ENCODE data around the gene TEKT5.
A peak's percentile ranks its signal among the peaks of the same experiment; 100 is the strongest.
"Not testable (repeated sequence)": the region's sequence is repeated elsewhere in the genome, so short reads cannot be mapped to it uniquely, and the experiment has no call there.

TEKT5 gene

GRCh38 chr16:10694830-10695229, at the start of gene TEKT5:
Gene TEKT5, minus strand, starts transcription at chr16:10694930. Its CDS starts 57 bp downstream, at chr16:10694873.
- DNase-seq (ENCODE audit: low read depth): no peak

GRCh38 chr16:10743610-10744369, 49.1 kb upstream of the TEKT5 start, which contains the start of gene NUBP1:
Gene NUBP1, plus strand, starts transcription at chr16:10743842. Its CDS starts 22 bp downstream, at chr16:10743864.
- DNase-seq (ENCODE audit: low read depth): peak; percentile 99

GRCh38 chr16:10743227-10743609, 48.5 kb upstream of the TEKT5 start:
- no peak for DNase-seq (ENCODE audit: low read depth)

DNA sequence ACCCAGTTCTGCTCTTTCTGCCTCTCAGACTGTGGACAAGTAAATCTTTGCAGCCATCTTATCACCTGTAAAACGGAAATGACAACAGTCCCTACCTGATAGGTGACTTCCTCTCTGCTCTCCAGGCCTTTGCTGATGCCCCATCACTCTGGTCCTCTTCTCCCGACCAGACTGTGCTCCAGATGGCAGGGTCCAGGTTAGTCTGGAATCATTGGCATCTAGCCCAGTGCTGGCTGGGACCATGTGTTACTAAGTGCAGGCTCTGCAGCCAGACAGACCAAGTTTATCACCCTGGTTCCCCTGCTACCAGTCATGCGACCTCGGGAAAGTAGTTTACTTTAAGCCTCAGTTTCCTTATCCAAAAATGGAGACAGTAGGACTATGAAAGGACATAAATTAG, 47.1 kb upstream of the TEKT5 start:
- DNase-seq (ENCODE audit: low read depth): no peak

DNA sequence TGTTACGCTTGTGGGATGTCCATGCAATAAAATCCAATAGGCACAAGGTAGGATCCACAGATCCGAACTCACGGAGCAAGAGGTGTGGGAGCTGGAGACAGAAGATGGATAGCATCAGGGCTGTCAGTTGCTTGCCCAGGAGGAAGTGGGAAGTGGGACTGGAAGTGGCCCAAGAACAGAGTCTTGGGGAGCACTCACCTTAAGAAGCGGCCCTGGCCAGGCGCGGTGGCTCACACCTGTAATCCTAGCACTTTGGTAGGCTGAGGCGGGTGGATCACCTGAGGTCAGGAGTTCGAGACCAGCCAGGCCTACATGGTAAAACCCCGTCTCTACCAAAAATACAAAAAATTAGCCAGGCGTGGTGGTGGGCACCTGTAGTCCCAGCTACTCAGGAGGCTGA, 46.5 kb upstream of the TEKT5 start:
- not testable (repeated sequence) for DNase-seq (ENCODE audit: low read depth)

DNA sequence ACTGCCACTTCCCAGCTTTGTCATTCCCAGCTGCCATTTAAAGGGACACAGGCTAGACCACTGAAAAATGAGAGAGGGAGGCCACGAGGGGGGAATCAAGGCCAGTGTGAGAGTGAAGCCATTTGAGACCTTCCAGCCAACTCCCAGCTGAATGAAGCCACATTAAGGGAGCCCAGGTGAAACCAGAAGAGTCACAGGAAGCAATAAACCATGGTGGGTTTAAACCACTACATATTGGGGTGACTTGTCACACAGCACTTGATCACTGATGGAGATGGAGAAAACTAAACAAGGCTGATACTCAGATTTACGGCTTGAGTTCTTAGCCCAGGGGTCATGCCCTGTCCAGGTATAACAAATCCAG, 46.1 kb upstream of the TEKT5 start:
- no peak for DNase-seq (ENCODE audit: low read depth)

- no peak for DNase-seq (ENCODE audit: low read depth)
Measured at GRCh38 chr16:10740000-10740844, 45.5 kb upstream of the TEKT5 start.

DNA sequence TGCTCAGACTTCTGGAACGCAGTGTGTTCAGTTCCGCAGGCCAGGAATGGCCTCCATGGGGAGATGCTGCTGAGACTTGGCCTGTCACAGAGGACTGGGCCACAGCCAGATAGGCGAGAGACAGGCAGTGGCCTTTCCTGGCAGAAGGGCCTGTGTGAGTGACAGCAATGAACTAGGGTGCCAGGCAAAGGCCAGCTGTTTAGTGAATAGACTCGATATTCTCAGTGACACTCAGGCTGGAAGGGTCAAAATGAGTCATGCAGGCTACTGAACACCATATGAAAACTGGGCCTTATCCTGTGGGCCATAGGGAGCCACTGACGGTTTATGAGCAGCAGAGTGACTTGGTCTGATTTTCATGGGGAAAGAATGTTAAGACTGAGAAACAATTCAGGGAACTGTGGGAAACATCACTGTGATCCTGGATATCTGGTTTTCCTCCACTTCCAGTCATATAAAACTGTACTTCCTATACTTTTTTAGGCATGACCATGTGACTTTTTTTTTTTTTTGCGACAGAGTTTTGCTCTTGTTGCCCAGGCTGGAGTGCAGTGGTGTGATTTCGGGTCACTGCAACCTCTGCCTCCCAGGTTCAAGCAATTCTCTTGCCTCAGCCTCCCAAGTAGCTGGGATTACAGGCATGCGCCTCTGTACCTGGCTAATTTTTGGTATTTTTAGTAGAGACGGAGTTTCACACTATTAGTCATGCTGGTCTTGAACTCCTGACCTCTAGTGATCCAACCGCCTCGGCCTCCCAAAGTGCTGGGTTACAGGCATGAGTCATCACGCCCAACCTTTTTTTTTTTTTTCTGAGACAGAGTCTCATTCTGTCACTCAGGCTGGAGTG, 43.7 kb upstream of the TEKT5 start:
- DNase-seq (ENCODE audit: low read depth): peak; percentile 31

DNA sequence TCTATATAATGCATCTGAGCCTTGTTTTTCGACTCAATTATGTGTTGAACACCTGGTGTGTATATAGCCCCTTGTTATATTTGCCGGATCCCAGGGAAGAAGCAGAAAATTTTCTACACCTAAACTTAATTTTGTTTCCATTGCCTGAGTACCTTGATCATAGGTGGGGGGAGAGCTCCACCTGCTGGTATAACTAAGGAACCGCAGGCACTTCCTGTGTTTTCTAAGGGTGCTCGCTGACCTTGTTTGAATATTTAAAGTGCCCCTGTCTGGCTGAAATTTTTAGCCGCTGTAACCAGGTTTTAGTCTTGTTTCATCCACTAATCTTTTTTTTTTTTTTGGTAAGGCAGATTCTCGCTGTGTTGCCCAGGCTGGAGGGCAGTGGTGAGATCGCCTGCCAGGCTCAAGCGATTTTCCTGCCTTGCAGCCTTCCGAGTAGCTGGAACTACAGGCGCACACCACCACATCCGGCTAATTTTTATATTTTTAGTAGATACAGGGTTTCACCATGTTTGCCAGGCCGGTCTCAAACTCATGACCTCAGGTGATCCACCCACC, 42.4 kb upstream of the TEKT5 start:
- peak; percentile 46 for DNase-seq (ENCODE audit: low read depth)

GRCh38 chr16:10731790-10732189, 37.1 kb upstream of the TEKT5 start:
- no peak for DNase-seq (ENCODE audit: low read depth)

DNA sequence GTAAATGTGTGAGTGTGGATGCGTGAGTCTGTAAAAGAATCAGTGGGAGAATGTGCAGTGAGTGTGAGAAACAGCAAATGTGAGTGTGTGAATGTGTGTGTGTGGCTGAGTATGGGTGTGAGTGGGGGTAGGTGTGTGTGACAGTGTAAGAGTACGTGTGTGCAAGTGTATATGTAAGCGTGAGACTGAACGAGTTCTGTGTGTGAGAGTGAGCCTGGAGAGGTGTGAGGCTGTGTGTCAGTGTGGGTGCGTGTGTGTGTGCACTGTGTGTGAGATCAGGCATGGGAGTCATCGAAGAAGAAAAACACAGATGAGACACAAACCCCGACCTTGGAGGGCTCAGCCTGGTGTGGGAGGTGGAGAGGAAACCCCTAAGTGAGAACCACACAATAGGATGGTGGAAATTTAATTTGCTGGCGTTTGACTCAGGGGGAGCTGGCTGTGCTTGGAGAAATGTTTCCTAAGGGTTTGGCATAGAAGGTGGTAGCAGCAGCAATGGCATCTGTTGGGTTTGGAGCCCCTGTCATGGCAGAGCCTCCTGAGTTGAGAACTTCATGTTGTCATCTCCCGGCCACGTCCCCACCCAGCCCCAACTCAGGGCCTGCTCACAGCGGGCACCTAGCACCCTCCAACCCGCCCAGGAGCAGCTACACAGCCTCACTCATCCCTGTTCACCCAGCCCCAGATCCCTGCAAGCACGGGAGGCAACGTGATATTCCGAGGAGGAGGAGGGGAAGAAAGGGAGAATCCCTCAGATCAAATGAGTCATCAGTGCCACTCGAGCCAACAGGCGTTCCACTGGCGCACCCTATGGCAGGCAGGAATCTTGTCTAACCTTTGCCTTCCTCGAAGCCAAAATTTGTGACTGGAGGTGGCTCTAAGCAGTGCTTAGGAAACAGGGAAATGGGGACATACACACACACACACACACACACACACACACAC, 34.6 kb upstream of the TEKT5 start:
- DNase-seq (ENCODE audit: low read depth): no peak

- no peak for DNase-seq (ENCODE audit: low read depth)
Measured at GRCh38 chr16:10728003-10728887, 33.5 kb upstream of the TEKT5 start.

DNA sequence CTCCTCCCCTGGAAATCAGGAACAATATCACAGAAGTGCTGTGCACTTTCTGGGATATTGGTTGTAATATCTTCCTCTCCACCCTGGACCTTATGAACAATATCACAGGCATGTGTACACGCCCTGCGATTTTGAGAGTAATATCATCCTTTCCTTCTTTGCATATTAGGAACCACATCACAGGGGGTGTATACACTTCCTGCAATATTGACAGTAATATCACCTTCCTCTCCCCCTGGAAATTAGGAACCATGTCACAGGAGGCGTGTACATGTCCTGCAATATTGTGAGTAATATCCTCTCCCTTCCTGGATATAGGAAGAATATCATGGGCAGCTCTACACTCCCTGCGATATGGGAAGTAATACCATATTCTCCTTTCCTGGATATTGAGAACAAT, 14.2 kb upstream of the TEKT5 start:
- DNase-seq (ENCODE audit: low read depth): no peak

GRCh38 chr16:10699756-10700155, 5.0 kb upstream of the TEKT5 start:
- no peak for DNase-seq (ENCODE audit: low read depth)

- no peak for DNase-seq (ENCODE audit: low read depth)
Measured at GRCh38 chr16:10694306-10694705, 424 bp downstream of the TEKT5 start.

- DNase-seq (ENCODE audit: low read depth): no peak
Measured at GRCh38 chr16:10693889-10694288, 841 bp downstream of the TEKT5 start.

GRCh38 chr16:10692470-10692869, 2.3 kb downstream of the TEKT5 start:
- DNase-seq (ENCODE audit: low read depth): no peak

- no peak for DNase-seq (ENCODE audit: low read depth)
Measured at GRCh38 chr16:10688726-10689125, 6.0 kb downstream of the TEKT5 start.

DNA sequence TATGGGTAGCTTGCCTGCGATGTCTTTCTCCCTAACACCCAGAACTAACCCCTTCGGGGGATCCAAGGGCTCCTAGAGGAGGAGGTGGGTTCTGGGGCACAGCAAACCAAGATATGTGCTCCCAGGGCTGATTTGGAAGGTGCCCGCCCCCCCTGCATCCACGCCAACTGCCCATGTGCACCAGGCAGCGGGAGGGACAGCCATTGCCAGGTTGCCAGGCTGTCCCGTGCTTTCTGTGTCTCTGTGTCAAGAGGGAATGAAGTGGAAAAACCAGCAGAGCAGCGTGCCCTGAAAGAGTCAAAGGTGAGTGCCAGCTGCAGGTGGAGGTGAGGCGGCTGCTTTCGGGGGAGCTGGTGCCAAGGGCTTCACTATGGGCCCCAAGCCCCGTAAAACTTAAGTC, 6.4 kb downstream of the TEKT5 start:
- DNase-seq (ENCODE audit: low read depth): no peak

GRCh38 chr16:10685709-10686108, 9.0 kb downstream of the TEKT5 start:
- DNase-seq (ENCODE audit: low read depth): no peak

Data from stimulated activated CD4-positive, alpha-beta T cell treated with anti-CD3 and anti-CD28 coated beads, Interleukin-2, amount 100 ng/mL, for 4 hours (primary cell).